ENCODE data around the gene KLK7.

The KLK7 gene

DNA sequence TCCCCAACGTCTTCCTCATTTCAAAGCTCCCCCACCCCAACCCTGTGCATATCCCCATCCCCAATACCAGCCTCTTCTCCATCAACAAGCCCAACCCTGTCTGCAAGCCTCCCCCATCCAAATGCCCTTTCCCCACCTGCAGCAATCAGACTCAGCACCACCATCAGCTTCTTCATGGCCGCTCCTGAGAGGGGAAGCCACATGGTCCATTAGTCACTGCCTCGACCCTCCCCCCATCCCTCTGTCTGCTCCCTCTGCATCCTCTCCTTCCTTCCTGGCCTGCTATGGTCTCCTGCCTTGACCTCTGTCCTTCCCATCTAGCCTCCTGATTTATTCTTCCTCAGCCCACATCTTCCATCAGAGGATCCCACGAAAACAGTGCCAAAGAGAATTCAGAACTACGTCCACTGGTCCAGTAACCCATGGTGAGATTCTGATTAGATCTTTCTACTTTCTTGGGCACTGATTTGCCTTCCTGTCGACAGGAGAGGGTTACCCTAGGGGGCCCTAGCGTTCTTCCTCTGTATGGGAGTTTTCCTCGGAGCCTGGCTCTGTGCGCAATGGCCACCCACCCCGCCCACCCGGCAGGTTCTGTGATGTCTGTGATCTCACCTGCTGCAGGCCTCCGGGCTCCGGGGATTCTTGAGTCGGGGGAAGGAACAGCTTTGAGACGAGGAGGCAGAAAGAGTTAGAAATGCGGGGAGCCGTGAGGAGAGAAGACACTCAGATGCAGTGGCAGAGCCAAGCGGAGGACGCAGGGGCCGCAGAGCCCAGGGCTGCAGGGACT lies 15.6 kb downstream of the KLK7 start:
- Histone ChIP-seq H3K27ac (no peak overlapping the region), H3K4me3 (no peak overlapping the region), H3K36me3 (no peaks in the 10 kb centered on the region), H4K20me1 (no peaks in the 10 kb centered on the region), H3K27me3 (no peaks in the 10 kb centered on the region), H3K4me2 (peak overlapping the region; percentile 40), H3K9ac (no peak overlapping the region), H3K4me1 (peaks cover 17% of the 10 kb centered on the region; the same call in 1 of the 2 replicates), H3K9me3 (no peaks in the 10 kb centered on the region)
- no peak for TF ChIP-seq Cebpa-rat (IDR thresholded peaks at IDR 0.05)

DNA sequence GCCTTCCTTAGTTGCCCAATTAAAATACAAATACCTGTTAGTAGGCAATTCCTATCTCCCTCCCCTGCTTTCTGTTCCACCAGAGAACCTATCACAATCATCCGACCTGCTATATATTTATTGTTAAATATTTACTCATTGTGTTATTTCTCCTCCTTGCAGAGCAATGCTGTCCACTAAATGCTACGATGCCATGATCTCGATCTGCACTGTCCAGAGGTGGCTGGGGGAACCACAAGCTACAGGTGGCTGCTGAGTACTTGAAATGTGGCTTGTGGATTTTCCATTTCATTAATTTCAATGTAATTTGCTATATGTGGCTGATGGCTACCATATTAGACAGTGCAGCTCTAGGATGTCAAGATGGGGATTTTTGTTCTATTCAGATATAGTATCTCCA lies 19.5 kb downstream of the KLK7 start:
- Histone ChIP-seq H4K20me1 (no peaks in the 10 kb centered on the region), H3K4me1 (peaks cover 13% of the 10 kb centered on the region; the same call in 1 of the 2 replicates), H3K4me3 (no peak overlapping the region), H3K4me2 (no peak overlapping the region), H3K27me3 (no peaks in the 10 kb centered on the region), H3K9ac (no peak overlapping the region), H3K27ac (no peak overlapping the region), H3K9me3 (no peaks in the 10 kb centered on the region), H3K36me3 (no peaks in the 10 kb centered on the region)
- TF ChIP-seq Cebpa-rat (IDR thresholded peaks at IDR 0.05) = no peak

DNA sequence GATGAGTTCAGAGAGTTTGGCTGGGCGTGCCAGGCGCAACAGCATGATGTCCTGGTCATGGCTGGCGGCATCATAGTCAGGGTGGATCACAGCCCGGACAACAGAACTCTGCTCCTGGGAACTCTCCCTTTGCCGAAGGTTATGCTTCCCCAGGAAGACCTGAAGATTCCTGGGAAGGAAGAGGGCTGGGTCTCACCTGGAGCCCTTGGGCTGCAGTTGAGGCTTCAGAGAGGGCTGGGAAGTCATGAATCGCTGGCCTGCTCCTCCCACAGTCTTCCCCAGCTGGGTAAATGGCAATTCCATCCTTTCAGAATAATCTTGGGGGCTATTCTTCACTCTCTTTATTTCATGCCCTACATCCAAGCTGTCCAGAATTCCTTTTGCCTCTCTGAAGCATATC lies 20.3 kb downstream of the KLK7 start:
- no peak for TF ChIP-seq Cebpa-rat (IDR thresholded peaks at IDR 0.05)
- Histone ChIP-seq H3K9ac (no peak overlapping the region), H4K20me1 (no peaks in the 10 kb centered on the region), H3K4me2 (no peak overlapping the region), H3K9me3 (no peaks in the 10 kb centered on the region), H3K4me1 (peaks cover 4% of the 10 kb centered on the region; the same call in 1 of the 2 replicates), H3K4me3 (no peak overlapping the region), H3K36me3 (no peaks in the 10 kb centered on the region), H3K27me3 (no peaks in the 10 kb centered on the region), H3K27ac (no peak overlapping the region)

DNA sequence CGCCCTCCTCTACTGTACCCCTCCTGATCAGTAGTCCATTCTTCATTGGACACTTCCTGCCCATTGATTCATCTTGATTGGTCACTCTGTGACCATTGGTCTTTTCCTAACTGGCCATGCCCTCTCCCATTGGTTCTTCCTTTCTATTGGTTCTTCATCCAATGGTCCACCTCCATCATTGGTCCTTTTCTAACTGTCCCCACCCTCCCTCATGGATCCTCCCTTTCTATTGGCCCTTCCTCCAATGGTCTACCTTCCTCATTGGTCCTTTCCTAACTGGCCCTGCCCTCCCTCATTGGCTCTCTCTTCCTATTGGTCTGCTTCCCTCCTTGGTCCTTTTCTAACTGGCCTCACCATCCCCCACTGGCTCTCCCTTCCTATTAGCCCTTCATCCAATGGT lies 21.5 kb downstream of the KLK7 start:
- H3K27me3 ChIP-seq = no peaks in the 10 kb centered on the region
- H3K4me2 ChIP-seq = no peak overlapping the region
- no peak for TF ChIP-seq Cebpa-rat (IDR thresholded peaks at IDR 0.05)
- H3K27ac ChIP-seq = no peak overlapping the region
- H3K4me1 ChIP-seq = no peaks in the 10 kb centered on the region
- no peak overlapping the region for H3K4me3 ChIP-seq
- no peaks in the 10 kb centered on the region for H3K9me3 ChIP-seq
- H3K36me3 ChIP-seq = no peaks in the 10 kb centered on the region
- H3K9ac ChIP-seq = no peak overlapping the region
- no peaks in the 10 kb centered on the region for H4K20me1 ChIP-seq

DNA sequence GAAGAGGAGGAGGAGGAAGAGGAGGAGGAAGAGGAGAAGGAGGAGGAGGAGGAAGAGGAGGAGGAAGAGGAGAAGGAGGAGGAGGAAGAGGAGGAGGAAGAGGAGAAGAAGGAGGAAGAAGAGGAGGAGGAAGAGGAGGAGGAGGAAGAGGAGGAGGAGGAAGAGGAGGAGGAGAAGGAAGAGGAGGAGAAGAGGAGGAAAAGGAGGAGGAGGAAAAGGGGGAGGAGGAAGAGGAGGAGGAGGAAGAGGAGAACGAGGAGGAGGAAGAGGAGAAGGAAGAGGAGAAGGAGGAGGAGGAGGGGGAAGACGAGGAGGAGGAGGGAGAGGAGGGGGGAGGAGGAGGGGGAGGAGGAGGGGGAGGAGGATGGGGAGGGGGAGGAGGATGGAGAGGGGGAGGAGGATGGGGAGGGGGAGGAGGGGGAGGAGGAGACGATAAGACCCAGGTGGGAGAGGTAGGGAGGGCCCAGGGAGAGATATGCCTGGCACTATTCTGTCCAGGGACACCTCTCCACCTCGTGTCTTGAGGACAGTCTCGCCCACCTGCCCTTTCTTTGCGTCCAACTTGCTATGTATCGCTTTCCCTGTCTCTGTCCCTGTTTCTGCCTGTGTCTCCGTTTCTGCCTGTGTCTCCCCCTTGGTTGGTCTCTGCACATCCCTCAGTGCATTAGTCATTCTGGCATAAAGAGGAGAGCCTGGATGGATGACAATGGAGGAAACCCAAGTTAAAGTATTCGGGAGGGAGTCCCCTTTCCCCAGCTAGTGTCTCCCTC lies 23.8 kb downstream of the KLK7 start:
- H3K36me3 ChIP-seq = no peaks in the 10 kb centered on the region
- no peaks in the 10 kb centered on the region for H4K20me1 ChIP-seq
- TF ChIP-seq Cebpa-rat (IDR thresholded peaks at IDR 0.05) = no peak
- H3K4me1 ChIP-seq = no peaks in the 10 kb centered on the region
- H3K9me3 ChIP-seq = no peaks in the 10 kb centered on the region
- no peak overlapping the region for H3K27ac ChIP-seq
- no peak overlapping the region for H3K4me2 ChIP-seq
- no peak overlapping the region for H3K4me3 ChIP-seq
- H3K9ac ChIP-seq = no peak overlapping the region
- no peaks in the 10 kb centered on the region for H3K27me3 ChIP-seq

DNA sequence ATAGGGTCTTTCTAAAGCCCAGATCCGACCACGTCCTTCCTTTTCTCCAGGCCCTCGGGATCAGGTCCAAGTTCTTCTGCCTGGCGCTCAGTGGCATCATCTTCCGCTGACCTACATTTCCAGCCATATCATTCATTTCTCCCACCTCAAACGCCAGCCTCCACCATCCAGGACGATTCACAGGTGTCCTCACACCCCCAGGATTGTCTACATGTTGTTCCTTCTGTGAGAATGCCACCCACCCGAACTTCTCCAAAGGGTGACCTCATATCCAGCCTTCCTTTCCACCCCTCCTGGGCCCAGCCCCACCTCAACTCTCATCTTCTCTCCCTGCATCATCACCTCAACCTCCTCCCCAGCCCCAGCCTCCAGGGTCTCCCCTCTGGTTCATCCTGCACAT lies 26.1 kb downstream of the KLK7 start:
- no peaks in the 10 kb centered on the region for H3K27me3 ChIP-seq
- TF ChIP-seq Cebpa-rat (IDR thresholded peaks at IDR 0.05) = no peak
- no peak overlapping the region for H3K4me3 ChIP-seq
- no peaks in the 10 kb centered on the region for H3K9me3 ChIP-seq
- H3K4me1 ChIP-seq = no peaks in the 10 kb centered on the region
- H3K27ac ChIP-seq = no peak overlapping the region
- H3K4me2 ChIP-seq = no peak overlapping the region
- no peak overlapping the region for H3K9ac ChIP-seq
- no peaks in the 10 kb centered on the region for H4K20me1 ChIP-seq
- no peaks in the 10 kb centered on the region for H3K36me3 ChIP-seq

DNA sequence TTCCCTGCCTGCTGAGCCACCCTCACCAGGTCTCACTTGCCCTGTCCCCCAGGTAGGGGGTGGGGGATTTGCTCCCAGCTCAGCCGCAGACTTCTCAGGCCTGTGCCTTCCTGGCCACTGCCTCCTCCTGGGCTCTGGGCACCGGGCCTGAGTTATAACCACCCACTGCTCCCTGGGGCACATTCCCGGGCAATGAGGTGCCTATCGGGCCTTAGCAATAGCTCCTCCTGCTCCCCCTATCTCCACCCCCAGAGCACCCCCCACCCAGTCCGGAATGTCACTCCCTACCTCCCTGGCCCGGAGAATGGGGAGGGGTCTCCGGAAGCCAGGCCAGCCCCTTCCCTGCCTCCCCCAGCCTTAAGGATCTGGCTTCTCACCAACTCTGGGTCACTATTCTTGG lies 30.8 kb downstream of the KLK7 start, which contains the start of gene KLK5:
Gene KLK5, minus strand, starts transcription at position 129 of the 400 bp plus-strand sequence. CDS start 381 bp downstream, outside the sequence.
- H3K27ac ChIP-seq = no peak within 1 kb of the TSS
- H3K4me3 ChIP-seq = no peak within 1 kb of the TSS
- H3K36me3 ChIP-seq = no peaks in the 10 kb centered on the region
- no peaks in the 10 kb centered on the region for H3K9me3 ChIP-seq
- no peak within 1 kb of the TSS for H3K9ac ChIP-seq
- no peak within 1 kb of the TSS for H3K4me2 ChIP-seq
- H3K27me3 ChIP-seq = no peaks in the 10 kb centered on the region
- no peaks in the 10 kb centered on the region for H4K20me1 ChIP-seq
- TF ChIP-seq Cebpa-rat (IDR thresholded peaks at IDR 0.05) = no peak
- H3K4me1 ChIP-seq = no peaks in the 10 kb centered on the region

DNA sequence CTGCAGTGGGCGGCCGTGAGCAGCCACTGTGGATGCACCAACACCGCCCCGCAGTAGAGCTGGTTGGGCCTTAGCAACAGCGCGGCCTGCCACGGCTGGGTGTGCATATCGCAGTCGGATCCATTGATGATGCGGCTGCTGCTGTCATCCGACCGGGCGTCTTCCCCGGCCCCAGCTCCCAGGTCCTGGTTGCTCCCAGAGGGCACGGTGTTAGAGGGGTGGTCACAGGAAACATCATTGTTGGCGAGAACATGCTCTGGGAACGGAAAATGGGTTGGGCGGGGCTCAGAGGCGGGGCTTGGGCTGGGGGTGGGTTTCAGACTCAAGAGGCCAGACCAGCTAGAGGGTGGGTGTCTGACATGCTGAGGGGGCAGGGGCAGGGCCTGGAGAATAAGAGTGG lies 33.9 kb downstream of the KLK7 start:
- Histone ChIP-seq H3K9ac (no peak overlapping the region), H4K20me1 (no peaks in the 10 kb centered on the region), H3K9me3 (no peaks in the 10 kb centered on the region), H3K4me3 (no peak overlapping the region), H3K36me3 (no peaks in the 10 kb centered on the region), H3K4me1 (no peaks in the 10 kb centered on the region), H3K4me2 (no peak overlapping the region), H3K27ac (no peak overlapping the region), H3K27me3 (no peaks in the 10 kb centered on the region)
- no peak for TF ChIP-seq Cebpa-rat (IDR thresholded peaks at IDR 0.05)

DNA sequence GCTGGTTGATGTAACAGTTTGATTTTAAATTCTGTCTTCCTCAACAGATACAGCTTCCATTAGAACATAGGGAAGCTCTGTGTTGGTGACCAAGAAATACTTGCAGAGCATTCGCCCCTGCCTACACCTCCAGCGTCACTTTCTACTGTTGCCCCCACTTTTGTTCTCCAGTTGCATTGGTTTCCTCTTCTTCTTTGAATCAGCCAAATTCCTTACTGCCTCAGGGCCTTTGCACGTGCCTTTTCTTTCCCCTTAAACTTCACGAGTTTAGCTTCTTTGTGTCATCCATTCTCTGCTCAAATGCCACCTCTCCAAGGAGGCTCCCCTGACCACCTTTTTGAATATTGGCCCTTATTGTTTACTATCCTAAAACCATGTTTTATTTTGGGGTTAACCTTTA lies 36.6 kb downstream of the KLK7 start:
- H3K4me1 ChIP-seq = no peaks in the 10 kb centered on the region
- no peak for TF ChIP-seq Cebpa-rat (IDR thresholded peaks at IDR 0.05)

DNA sequence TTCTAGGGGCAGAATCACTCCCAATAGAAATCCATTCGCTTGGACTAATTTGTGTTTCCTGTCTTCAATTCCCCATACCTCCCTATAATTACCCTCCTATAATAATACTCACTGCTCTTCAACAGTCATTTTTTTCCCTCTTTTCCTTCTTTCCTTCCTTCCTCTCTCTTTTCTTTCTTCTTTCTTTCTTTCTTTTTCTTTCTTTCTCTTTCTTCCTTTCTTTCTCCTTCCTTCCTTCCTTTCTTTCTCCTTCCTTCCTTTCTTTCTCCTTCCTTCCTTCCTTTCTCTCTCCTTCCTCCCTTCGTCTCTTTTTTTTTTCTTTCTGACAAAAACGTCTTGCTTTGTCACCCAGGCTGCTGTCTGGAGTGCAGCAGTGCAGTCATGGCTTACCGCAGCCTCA lies 38.9 kb downstream of the KLK7 start:
- Histone ChIP-seq H3K4me1 (no peaks in the 10 kb centered on the region), H3K4me3 (no peak overlapping the region), H3K9me3 (no peaks in the 10 kb centered on the region), H3K9ac (no peak overlapping the region), H3K36me3 (no peaks in the 10 kb centered on the region), H3K27me3 (no peaks in the 10 kb centered on the region), H3K4me2 (no peak overlapping the region), H3K27ac (no peak overlapping the region), H4K20me1 (no peaks in the 10 kb centered on the region)
- TF ChIP-seq Cebpa-rat (IDR thresholded peaks at IDR 0.05) = no peak

More for the DNA sequence above, 36.6 kb downstream of the KLK7 start:
- Histone ChIP-seq H3K36me3 (no peaks in the 10 kb centered on the region), H3K27ac (no peak overlapping the region), H3K4me2 (no peak overlapping the region), H3K27me3 (no peaks in the 10 kb centered on the region), H3K9me3 (no peaks in the 10 kb centered on the region), H3K4me3 (no peak overlapping the region), H3K9ac (no peak overlapping the region), H4K20me1 (no peaks in the 10 kb centered on the region)
